Measurements from ENCODE around the gene SNCAIP. TPM values are rescaled to one million over a fixed set of nuclear protein-coding genes. Genes with fewer than 3 reads are reported as not detected.

Gene SNCAIP
- total RNA-seq, 1 experiment from 2014 or later, result 3.0 TPM

- H3K9ac ChIP-seq (ENCODE audit: extremely low read depth, insufficient read length, low read length), result no peak overlapping the region
- no peak overlapping the region for H3T11ph ChIP-seq (ENCODE audit: low read length)
- H3K9me3 ChIP-seq (ENCODE audit: control insufficient read depth, low read depth, low read length), result no peaks in the 10 kb centered on the region
- H4K8ac ChIP-seq (replicated peaks; ENCODE audit: insufficient read length, low read depth, low read length), result no peak overlapping the region
- H3K4me1 Mint-ChIP-seq, result peaks cover 9 to 27% of the 10 kb centered on the region in 2 experiments
- TF ChIP-seq CTCF (conservative IDR thresholded peaks at IDR 0.05), result peak; percentile 68
- no peak overlapping the region for H3K27ac ChIP-seq (ENCODE audit: insufficient read length, low read depth, low read length)
- no peaks in the 10 kb centered on the region for H3K27me3 Mint-ChIP-seq (ENCODE audit: low read depth)
- H3K4me3 Mint-ChIP-seq, result no peak overlapping the region
- no peak overlapping the region for H2AFZ ChIP-seq (ENCODE audit: low read length)
- H2BK12ac ChIP-seq (ENCODE audit: insufficient read length, low read depth, low read length), result no peak overlapping the region
- no peak overlapping the region for H3K56ac ChIP-seq (ENCODE audit: insufficient read length, low read depth, low read length)
- no peak overlapping the region for H2BK120ac ChIP-seq (ENCODE audit: low read depth, low read length, poor library complexity, severe bottlenecking)
- no peak for DNase-seq
- H2BK20ac ChIP-seq (ENCODE audit: low read depth, low read length, poor library complexity, severe bottlenecking), result no peak overlapping the region
- H3K9me3 Mint-ChIP-seq, result no peaks in the 10 kb centered on the region
- no peak overlapping the region for H3K4ac ChIP-seq (ENCODE audit: low read depth, low read length)
- H4K91ac ChIP-seq (ENCODE audit: insufficient read length, low read depth, low read length), result no peak overlapping the region
- no peaks in the 10 kb centered on the region for H3K79me2 ChIP-seq (ENCODE audit: insufficient read depth, low read length)
- no peaks in the 10 kb centered on the region for H3K27me3 ChIP-seq (ENCODE audit: insufficient read depth, low read length)
- no peak overlapping the region for H4K5ac ChIP-seq (ENCODE audit: insufficient read length, low read depth, low read length)
- H3K79me1 ChIP-seq (ENCODE audit: insufficient read depth, low read depth, low read length, poor library complexity, severe bottlenecking), result no peaks in the 10 kb centered on the region
- H3K14ac ChIP-seq (ENCODE audit: insufficient read depth, low read length), result no peak overlapping the region
- no peak overlapping the region for H2AK5ac ChIP-seq (ENCODE audit: insufficient read length, low read length)
- no peak overlapping the region for H3K4me2 ChIP-seq (ENCODE audit: insufficient read depth, insufficient read length, low read length)
- no peak overlapping the region for H3K18ac ChIP-seq (ENCODE audit: insufficient read length, low read depth, low read length)
- H3K4me1 ChIP-seq (ENCODE audit: insufficient read depth, low read length), result no peaks in the 10 kb centered on the region; the same call in 1 of the 2 replicates
- H3K36me3 Mint-ChIP-seq (ENCODE audit: insufficient read depth in 1 of 3, low read depth in 3 of 3), result no peaks in the 10 kb centered on the region
- H3K23me2 ChIP-seq (ENCODE audit: insufficient read length, low read depth, low read length, poor library complexity, severe bottlenecking), result no peaks in the 10 kb centered on the region
- H4K20me1 ChIP-seq (ENCODE audit: control insufficient read depth, insufficient read depth, insufficient read length), result no peaks in the 10 kb centered on the region
- WGBS (ENCODE audit: extremely low coverage, insufficient read length, low lambda C conversion rate), result no CpG with 5 or more reads among the region's 8 CpGs
- no peak overlapping the region for H3K23ac ChIP-seq (ENCODE audit: insufficient read length, low read depth, low read length)
- no peak overlapping the region for H2BK15ac ChIP-seq (ENCODE audit: low read depth, low read length)
- H3K27ac Mint-ChIP-seq, result 0 out of 7 replicates have a peak overlapping the region, but pooled peaks of 1 of the 3 experiments have one; percentile 6
- no peak overlapping the region for H2BK5ac ChIP-seq (ENCODE audit: insufficient read length, low read length)
Observed at GRCh38 chr5:122458278-122458872, 146.3 kb downstream of the SNCAIP start.
